Transverse colon (tissue), 3 donors: ENCODE measurements around the gene SMARCC1.

Experiments
- POLR2A ChIP-seq: fragments of 450-650 bp; IDR thresholded peaks from one replicate; pipeline ENCODE4 v1.6.1; 2016; ENCODE audit warnings: antibody characterized with exemption, mild to moderate bottlenecking, moderate library complexity
- POLR2AphosphoS5 ChIP-seq, 3 donors: sonication (generic); formaldehyde crosslinking; IDR thresholded peaks; one replicate each; pipeline ENCODE4 v1.6.1; 2016; ENCODE audit warnings: antibody characterized with exemption in 3 of 3

- TF ChIP-seq POLR2A (no peak), POLR2AphosphoS5 (IDR thresholded peaks at IDR 0.05) (no peak)
Observed at GRCh38 chr3:47579875-47580274, 201.8 kb downstream of the SMARCC1 start.
